T-helper 2 cell (primary cell): ENCODE measurements around the gene TLL2.

Experiments used
- DNase-seq, 5 experiments: peaks; one replicate each; pipeline versions ENCODE4 v3.0.0 to v3.0.0-alpha.2; 2012 to 2022

TLL2 gene

DNA sequence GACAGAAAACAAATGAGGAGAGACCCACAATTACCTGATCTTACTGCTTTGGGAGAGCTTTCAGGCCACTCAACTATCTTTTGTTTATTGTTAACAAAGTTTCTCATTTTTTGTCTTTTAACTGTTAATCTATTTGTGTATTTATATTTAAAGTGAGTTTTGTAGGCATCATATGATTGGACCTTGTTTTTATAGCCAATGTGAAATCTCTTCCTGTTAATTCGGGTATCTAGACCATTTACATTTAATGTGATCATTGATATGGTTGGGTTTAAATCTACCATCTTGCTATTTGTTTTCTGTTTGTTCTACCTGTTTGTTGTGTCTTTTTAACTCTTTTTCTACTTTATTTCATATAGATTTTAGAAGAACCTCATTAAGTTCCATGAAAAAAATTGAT, 167.4 kb downstream of the TLL2 start:
- DNase-seq: no peak

DNA sequence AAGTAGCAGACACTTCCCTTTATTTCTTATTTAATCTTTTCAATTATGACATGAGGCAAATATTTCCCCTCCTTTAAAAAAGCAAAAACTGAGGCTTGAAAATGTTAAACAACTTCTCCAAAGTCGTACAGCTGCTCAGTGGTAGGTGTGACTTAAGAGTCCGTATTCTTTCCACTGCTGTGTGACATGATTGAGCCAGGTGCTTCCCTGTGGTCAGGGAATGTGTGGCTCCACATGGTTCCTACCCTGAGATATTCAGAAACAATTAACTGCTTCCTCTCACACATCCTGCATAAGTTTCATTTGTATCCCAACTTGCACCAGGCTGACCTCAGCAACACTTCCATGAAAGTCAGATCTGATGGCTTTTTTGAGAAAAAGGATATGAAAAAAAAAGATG, 168.5 kb downstream of the TLL2 start:
- no peak for DNase-seq

DNA sequence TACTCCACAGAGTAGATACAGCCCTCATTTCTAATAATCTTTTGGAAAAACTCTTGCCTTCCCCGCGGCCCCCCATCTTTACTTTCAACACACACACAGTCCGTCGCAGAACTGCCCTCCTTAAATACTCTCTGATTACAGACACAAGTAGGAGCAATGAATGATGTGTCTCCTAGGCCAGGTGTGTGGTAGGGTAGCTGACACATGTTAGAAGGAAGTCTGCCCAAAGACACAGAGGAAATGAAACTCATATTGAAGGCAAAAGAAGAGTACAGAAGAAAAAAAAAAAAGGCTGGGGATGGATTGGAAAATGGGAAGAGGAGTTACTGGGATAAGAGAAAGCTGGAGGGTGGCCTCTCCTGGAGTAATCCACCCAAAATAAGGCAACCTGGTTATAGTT, 169.5 kb downstream of the TLL2 start:
- DNase-seq: no peak

DNA sequence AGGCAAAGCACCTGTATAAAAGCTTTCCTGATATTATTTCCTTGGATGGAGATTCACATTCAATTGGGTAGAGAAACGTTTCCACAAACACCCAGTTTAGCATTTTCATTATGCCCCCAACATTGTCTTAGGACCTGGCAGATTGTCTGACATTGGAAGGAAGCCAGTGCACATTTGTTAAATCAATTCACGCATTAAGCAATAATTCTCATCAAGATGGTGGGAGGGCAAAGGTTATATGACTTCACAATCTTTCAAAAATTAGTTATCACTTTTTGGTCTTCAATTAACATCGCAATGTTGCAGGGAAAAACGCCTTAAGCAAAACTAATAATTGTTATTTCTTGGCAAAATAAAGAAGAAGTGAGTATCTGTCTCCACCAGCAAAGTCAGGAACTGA, 171.3 kb downstream of the TLL2 start:
- no peak for DNase-seq

DNA sequence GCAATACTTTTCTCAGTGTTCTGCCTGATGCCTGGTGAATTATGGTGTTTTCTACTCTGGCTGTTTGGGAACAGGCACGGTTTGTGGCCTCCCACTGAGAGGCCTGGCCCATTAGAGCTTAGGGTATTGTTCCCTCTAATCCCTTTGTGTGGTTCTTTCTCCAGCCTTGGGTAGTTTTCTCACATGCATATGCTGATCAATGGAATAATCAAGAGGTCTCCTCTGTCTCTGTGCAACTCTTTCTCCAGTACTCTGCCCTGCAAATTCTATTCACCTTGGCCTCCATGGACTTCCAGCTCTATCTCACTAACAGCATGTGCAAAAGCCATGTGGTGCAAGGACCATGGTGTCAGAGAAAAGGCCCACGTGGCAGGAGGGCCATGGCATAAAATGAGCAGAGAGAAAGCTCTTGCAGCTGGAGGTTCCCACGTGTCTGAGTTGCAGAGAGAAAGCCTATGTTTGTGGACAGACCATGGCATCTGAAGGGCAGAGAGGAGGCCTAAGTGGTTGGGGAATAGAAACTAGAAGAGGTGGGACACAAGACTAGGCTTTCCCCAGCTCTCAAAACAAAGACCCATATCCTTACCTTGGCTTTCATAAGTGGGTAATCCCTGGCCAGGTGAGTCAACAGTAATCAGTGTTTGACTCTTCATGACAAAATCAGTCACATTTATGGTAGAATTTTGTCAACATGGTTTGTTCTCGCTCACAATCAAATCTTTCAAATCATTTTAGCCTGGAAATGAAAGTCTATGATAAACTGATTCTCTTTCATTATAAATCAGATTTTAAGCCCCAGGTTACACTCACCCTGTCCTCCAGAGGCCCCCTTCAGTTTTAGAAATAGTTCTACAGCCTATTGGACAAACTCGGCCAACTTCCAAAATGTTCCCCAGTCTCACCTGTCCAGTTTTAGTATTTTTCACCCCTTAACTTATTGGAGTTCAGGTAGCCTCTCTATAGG, 172.2 kb downstream of the TLL2 start:
- peak in 1 of 5 experiments; percentile 34 for DNase-seq

DNA sequence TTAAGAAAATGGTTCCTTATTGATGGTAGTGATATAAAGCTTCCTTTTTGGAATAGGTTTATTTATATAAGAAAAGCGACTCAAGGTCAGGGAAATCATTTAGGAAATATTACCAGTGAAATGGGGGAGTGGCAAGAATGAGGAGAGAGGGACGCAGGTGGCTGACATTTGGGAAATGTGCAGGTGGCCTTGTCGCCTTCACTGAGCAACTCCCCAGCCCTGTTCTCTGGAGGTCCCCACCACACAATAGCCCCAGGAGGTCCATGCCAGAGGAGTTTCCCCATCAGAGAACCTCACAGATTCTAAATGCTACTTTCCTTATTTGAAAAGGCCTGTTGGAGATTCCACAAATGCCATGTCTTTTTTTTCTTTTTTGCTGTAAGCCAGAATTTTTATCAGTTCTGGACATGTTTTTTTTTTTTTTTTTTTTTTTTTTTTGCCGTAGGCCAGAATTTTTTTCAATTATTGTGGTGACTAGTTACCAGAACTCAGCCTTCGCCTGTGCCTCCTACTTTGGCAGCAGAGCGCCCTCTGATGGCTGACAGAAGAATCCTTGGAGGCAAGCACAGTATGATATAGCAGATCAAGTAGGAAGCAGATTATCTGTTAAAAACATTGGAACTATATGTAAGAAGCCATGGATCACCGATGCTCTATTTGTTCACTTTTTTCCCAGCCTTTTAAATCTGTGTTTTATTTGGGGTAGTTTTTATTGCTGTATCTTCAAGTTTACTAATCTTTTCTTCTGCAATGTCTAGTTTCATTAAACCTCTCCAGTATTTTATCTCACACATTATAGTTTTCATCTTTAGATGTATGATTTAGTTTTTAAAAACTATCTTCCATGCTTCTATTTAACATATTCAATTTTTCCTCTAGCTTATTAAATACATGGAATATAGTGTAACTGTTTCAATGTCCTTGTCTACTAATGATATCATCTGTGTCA, 173.5 kb downstream of the TLL2 start:
- peak in 2 of 5 experiments; percentile 34 to 71 for DNase-seq

DNA sequence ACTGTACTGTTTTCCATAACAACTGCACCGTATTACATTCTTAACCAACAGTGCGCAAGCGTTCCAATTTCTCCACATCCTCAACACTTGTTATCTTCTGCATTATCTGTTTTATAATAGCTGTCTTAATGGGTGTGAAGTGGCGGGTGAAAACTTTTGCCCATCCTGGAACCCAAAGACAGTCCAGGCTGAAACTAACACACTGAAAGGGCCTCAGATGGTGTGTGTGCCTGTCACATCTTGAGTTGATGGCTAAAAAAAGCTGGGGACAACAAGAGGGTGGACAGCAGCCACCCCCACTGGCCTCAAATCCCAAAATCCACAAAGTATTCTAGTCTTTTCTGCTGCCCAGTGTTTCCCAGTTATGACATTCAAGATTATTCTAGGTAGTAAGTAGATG, 174.3 kb downstream of the TLL2 start:
- DNase-seq: no peak

DNA sequence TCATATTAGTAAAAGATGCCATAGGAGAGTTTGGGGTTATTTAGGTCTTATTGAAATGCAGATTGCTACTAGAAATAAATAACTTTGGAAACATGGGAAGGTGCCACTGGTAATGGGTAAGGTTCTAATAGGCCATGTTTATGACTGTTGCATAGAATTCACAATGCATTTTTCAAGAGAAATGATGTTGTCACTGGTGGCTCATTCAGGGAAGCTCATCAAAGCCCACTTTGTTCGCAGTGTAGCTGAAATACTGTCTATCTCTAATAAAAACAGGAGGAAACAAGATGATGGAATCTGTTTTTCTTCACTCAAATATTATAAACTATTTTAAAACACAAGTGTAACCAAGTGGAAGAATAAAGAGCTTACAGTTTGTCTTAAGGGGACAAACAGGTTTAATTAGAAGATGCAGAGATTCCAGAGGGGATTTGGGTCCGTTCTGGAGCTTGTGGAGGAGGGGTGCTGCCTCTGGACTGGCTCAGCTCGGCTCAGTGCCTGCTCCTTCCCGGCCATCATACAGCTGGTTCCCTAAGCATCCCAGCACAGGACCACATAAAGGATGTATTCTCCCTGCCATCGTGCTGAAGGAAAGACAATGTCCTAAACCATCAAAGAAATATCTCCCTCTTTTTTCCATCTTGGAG, 175.3 kb downstream of the TLL2 start:
- no peak for DNase-seq

DNA sequence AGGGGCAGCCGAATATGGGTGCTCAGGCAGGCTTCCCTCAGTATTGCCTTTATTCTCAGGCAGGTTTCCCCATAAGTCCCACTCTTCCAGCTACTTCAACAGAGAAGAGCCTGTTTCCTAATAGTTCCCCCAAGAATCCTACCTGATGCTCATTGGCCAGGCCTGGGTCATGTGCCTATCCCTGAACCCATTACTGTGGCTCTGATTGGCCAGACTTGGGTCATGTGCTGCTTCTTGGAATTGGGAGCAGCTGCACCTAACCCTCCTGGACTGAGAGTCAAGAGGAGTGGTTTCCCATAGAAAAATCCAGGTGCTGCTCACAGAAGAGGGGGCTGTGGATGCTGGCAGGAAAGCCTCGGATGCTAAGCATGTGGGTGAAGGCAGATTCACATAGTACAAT, 176.6 kb downstream of the TLL2 start:
- no peak for DNase-seq

DNA sequence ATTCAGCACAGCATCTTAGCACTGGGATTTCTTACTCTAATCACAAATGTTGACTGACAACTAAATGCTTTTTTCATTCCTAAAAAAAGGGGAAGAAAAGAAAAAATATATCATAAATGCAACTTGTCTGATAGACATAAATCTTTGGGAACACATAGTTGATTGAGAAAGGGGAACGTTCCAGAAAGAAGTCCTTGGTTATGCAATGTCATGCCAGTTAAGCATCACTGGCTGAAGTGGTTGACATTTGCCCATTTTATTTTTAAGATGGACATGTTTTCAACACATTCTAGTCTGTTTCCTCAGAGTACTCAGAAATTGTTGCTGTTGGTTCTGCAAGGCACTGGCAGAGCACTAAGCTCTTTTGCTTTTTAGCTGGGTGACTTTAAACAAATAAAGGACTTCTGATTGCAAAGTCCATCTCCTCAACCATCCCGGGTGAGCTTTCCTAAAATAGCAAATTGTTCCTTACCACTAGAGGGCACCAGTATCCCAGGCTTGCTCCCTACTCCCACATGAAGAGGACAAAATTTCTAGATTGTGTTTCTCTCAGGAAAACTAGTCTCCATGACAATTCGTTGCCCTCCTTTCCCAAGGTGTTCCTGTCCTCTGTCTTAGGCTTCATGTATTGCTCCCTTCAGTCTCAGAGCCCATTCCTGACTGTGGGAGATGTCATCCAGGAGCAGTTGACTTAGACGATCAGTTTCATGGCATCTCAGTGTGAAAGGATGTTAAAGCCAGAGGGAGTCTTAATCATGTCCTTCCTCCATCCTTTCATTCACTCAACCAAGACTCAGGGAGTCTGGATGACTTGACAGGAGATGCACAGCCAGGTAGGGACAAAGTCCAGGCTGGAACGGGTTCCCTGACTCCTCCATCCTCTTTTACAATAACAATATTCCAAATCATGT, 178.9 kb downstream of the TLL2 start:
- no peak for DNase-seq

DNA sequence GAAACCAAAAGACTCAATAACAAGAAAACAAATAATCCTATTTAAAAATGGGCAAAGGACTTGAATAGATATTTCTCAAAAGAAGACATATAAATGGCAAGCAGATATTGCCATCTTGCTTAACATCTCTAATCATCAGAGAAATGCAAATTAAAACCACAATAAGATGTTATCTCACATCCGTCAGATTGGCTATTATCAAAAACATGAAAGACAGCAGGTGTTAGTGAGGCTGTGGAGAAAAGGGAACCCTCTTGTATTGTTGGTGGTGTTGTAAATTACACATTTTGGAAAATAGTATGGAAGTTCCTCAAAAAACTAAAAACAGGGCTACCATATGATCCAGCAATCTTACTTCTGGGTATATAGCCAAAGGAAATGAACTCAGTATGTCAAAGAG, 180.6 kb downstream of the TLL2 start:
- peak in 1 of 5 experiments; percentile 39 for DNase-seq

DNA sequence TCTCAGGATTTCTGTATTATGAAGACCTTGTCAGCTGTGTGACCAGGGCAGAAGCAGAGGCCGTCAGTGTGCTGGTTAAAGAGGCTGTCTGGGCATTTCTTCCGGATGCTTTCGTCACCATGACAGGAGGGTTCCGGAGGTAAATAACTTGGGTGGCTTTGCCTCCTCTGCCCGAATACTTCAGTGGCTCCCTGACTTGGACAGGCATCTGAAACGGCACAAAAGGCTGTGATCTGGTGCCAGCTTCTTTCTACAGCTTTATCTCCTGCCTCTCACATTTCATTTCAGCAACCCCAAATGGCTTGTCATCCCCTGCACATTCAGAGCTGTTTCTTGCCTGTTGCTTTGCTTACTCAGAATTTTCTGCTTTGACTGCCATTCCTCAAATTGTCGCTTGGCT, 186.3 kb downstream of the TLL2 start:
- DNase-seq: no peak

DNA sequence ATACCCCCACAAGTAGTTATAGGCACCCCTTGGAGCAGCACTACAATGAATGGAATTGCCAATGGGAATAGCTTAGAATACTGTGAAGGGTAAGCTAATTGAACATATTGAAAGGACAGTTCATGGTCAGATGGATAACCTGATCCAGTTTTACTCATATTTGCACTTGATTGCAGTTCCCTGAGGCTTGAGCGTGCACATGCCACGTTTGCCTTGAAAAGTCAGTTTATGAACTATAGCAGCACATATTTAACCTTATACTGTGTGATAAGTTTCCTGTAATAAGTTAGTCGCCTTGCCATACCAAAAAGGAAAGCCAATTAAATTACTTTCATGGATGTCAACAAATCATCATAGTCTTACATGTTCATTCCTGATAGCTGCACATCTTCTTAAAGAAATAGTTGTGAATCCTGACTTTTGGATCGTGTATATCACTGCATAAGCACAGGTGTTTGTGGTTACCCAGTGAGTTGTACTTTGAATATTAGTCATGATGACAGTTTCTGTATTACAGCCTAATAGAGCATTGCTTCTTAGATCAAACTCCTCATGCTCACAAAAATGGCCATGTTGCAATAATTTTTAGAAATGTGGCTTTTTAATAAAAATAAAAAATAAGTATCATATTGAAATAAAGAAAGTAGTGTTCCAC, 187.9 kb downstream of the TLL2 start:
- peak in 1 of 5 experiments; percentile 49 for DNase-seq

DNA sequence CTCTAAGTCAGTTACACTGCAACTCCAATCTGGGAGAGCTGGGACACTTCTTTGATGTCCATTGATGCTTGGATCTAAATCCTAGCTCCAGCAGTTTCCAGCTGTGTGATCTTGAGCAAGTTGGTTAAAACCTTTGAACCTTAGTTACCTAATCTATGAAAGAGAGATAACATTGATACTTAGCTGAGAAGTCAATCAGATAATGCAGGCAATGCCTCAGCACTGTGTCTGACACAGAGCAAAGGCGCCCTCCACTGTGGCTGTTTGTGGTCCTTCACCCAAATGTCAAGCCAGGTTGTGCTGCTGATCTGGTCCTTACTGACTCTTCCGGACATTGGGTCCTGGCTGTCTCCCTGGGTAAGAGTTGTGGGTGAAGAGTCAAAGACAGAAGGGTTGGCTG, 189.3 kb downstream of the TLL2 start:
- no peak for DNase-seq

DNA sequence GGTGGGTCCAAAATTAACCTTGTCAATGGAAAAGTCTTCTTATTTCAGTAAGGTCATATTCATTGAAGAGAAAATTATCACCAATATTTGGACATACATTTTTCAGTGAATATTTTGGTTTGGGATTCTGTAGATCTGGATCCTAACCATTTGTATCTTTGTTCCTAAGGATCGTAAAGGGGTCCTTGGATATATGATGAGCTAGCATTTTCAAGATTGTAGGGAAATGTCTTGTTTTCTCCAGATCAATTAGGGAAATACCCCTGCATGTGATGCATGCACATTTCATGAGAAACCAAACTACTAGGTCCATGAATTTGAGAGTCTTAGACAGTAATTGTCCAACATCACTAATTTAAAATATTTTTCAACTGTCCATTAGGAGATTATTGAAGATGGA, 191.5 kb downstream of the TLL2 start:
- no peak for DNase-seq

DNA sequence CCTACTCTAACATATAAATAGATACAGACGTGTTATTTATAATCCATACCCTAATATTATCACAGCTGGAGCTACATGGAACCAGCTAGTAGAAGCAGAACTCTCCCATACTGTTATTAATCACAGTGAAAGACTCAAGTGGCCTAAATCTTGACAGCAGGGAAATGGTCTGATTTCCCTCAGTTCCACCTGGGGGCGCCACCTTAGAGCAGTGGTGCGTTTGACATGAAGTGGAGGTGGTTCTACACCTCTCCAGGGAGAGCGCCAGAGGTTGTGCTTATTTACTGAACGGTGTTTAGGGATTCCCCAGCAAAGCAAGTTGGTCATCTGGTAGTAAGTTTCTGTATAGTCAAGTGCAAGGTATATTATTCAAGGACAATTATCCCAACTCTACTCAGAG, 191.9 kb downstream of the TLL2 start:
- no peak for DNase-seq

DNA sequence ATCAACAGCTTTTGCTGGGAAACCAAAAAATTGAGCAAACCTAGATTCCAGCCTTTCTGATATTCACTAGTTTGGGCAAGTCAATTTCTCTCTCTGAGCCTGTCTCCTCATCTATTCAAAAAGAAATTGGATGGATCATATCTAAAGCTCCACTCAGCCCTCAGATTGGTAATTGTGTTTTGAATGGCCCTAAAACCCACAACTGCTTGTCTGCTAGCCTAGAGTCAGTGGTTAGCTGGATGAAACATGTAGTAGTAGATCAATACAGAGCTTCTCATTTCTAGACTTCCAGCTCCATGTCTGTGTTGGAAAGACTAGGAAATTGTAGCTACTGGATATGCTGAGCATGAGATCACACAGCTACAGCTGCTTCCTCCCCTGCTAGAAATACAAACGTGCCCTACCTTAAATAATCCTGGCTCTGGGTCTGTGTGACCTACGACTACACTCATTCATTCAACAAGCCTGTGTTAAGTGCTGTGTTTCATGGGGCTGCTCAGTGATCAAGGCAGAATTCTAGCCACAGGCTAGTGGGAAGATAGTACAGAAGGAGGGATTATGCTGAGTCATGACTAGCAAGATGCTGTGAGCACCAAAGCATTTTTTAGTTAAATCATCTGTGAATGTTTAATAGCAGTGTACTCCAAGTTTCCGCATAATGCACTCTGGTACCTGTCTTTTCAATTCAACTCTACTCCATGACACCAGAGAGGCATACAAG, 193.8 kb downstream of the TLL2 start:
- DNase-seq: no peak

DNA sequence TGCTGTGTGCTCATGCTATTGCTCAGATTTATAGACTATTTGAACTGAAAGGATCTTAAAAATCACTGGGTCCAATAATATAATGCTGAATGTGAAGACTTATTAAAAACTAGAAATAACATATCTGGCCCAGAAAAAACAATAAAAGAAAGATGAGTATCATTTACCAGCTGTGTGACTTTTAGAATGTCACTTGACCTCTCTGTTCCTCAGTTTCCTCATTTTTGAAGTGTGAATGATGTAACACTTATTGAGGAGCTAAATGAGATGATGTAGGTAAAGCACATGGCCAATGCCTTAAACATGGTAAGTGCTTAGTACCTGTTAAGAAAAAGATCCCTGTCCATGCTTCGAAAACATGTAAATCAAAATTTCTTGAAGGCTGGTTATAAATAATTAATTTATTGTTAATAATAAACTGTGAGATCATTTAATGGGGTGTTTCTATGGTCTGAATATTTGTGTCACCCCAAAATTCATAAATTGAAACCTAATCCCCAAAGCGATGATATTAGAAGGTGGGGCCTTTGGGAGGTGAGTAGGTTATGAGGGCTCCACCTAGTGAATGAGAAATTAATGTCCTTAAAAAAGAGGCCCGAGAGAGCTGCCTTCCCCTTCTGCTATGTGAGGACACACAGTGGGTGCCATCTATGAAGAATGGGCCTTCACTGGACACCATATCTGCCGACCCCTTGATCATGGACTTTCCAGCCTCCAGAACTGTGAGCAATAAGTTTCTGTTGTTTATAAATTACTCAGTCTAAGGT, 196.5 kb downstream of the TLL2 start:
- no peak for DNase-seq
